Ascending aorta (tissue), 2 donors: ENCODE results near the gene MAN1B1. TPM values are rescaled to one million over a fixed set of nuclear protein-coding genes. Genes with fewer than 3 reads are reported as not detected.

Source experiments
- DNase-seq, 2 donors: peaks; one replicate each; pipeline ENCODE4 v3.0.0-alpha.2; 2019; ENCODE audit warnings: low spot score in 2 of 2
- H3K27ac ChIP-seq, 2 donors: fragments of 200-600 bp; sonication (generic); one replicate each; pipeline ENCODE4 v1.5.1; 2016 to 2017; ENCODE audit warnings: mild to moderate bottlenecking in 1 of 2
- H3K27me3 ChIP-seq: fragments of 200-600 bp; sonication (generic); one replicate; pipeline ENCODE4 v1.5.1; 2017
- H3K36me3 ChIP-seq, 2 donors: fragments of 200-600 bp; sonication (generic); one replicate each; pipeline ENCODE4 v1.5.1; 2016
- H3K4me1 ChIP-seq, 2 donors: fragments of 200-600 bp; sonication (generic); one replicate each; pipeline ENCODE4 v1.5.1; 2016 to 2017; ENCODE audit warnings: mild to moderate bottlenecking in 1 of 2
- H3K4me3 ChIP-seq, 2 donors: fragments of 200-600 bp; sonication (generic); one replicate each; pipeline ENCODE4 v1.5.1; 2016 to 2017; ENCODE audit warnings: mild to moderate bottlenecking in 1 of 2
- H3K9me3 ChIP-seq, 2 donors: fragments of 200-600 bp; sonication (generic); one replicate each; pipeline ENCODE4 v1.5.1; 2016
- CTCF ChIP-seq, 3 experiments: fragments of 200-600 bp in 2 of 3; fragments of 450-650 bp in 1 of 3; sonication (generic) in 2 of 3; IDR thresholded peaks; one replicate each; pipeline ENCODE4 v1.5.1; 2016 to 2019; ENCODE audit warnings: antibody characterized with exemption in 3 of 3, mild to moderate bottlenecking in 1 of 3, moderate library complexity in 1 of 3
- intact Hi-C: fragments of 100-400 bp; cut with DNase I; formaldehyde crosslinking; loops from one replicate; pipeline ENCODE4 v1.15.1; 2023
- total RNA-seq: library from RNA; depleted of rRNA; stranded (reverse); fragments of >200 nt; gene quantifications from one replicate; pipeline ENCODE4 v1.1.0, GENCODE V29; 2016

MAN1B1 gene
- total RNA-seq, 1 donor from 2014 or later, result 85.3 TPM

GRCh38 chr9:137148661-137149060 is 61.9 kb downstream of the MAN1B1 start:
- no peaks in the 10 kb centered on the region for H3K36me3 ChIP-seq
- no peak for DNase-seq
- no peak overlapping the region for H3K4me3 ChIP-seq
- no peak for TF ChIP-seq CTCF (IDR thresholded peaks at IDR 0.05)
- H3K27ac ChIP-seq, result no peak overlapping the region
- intact Hi-C loops, result no loop called here
- no peaks in the 10 kb centered on the region for H3K27me3 ChIP-seq
- H3K9me3 ChIP-seq, result no peaks in the 10 kb centered on the region
- no peaks in the 10 kb centered on the region for H3K4me1 ChIP-seq

GRCh38 chr9:137149363-137149762 is 62.6 kb downstream of the MAN1B1 start:
- Histone ChIP-seq H3K4me1 (no peaks in the 10 kb centered on the region), H3K36me3 (no peaks in the 10 kb centered on the region), H3K27ac (no peak overlapping the region), H3K4me3 (no peak overlapping the region), H3K27me3 (no peaks in the 10 kb centered on the region), H3K9me3 (no peaks in the 10 kb centered on the region)
- intact Hi-C loops, result no loop called here
- TF ChIP-seq CTCF (IDR thresholded peaks at IDR 0.05), result no peak
- no peak for DNase-seq

GRCh38 chr9:137149942-137150616 is 63.3 kb downstream of the MAN1B1 start:
- Histone ChIP-seq H3K4me3 (no peak overlapping the region), H3K36me3 (no peaks in the 10 kb centered on the region), H3K27me3 (no peaks in the 10 kb centered on the region), H3K9me3 (no peaks in the 10 kb centered on the region), H3K27ac (no peak overlapping the region), H3K4me1 (no peaks in the 10 kb centered on the region)
- TF ChIP-seq CTCF (IDR thresholded peaks at IDR 0.05), result no peak
- intact Hi-C loops, result no loop called here
- no peak for DNase-seq

GRCh38 chr9:137150617-137151457 is 64.1 kb downstream of the MAN1B1 start:
- H3K36me3 ChIP-seq, result no peaks in the 10 kb centered on the region
- no peaks in the 10 kb centered on the region for H3K27me3 ChIP-seq
- TF ChIP-seq CTCF (IDR thresholded peaks at IDR 0.05), result no peak
- H3K9me3 ChIP-seq, result no peaks in the 10 kb centered on the region
- intact Hi-C loops, result no loop called here
- no peak overlapping the region for H3K27ac ChIP-seq
- no peak for DNase-seq
- no peak overlapping the region for H3K4me3 ChIP-seq
- H3K4me1 ChIP-seq, result no peaks in the 10 kb centered on the region

- Histone ChIP-seq H3K27me3 (peaks cover 6% of the 10 kb centered on the region), H3K36me3 (no peaks in the 10 kb centered on the region), H3K4me1 (peaks cover 0 to 4% of the 10 kb centered on the region in 2 donors), H3K27ac (no peak overlapping the region), H3K4me3 (no peak overlapping the region), H3K9me3 (no peaks in the 10 kb centered on the region)
- no peak for DNase-seq
- intact Hi-C loops, result no loop called here
- no peak for TF ChIP-seq CTCF (IDR thresholded peaks at IDR 0.05)
Observed at GRCh38 chr9:137152844-137153405, 66.1 kb downstream of the MAN1B1 start.
